SK-N-DZ (cell line): ENCODE results near the gene STRN3.
A peak's percentile ranks its signal among the peaks of the same experiment; 100 is the strongest.
"Not testable (repeated sequence)": the region's sequence is repeated elsewhere in the genome, so short reads cannot be mapped to it uniquely, and the experiment has no call there.

ENCODE experiments used
- DNase-seq: peaks from one replicate; pipeline ENCODE4 v3.0.0-alpha.2; 2015; ENCODE audit warnings: low spot score

Gene STRN3

DNA sequence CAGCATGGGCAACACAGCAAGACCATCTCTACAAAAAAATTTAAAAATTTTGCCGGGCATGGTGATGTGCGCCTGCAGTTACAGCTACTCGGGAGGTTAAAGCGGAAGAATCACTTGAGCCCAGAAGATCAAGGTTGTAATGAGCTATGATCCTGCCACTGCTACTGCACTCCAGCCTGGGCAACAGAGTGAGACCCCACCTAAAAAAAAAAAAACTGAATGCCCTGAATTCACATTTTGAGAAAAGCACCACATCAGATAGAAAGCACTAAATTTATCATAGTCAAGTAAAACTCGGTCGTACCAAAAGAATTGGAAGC is 24.9 kb downstream of the STRN3 start:
- no peak for DNase-seq

DNA sequence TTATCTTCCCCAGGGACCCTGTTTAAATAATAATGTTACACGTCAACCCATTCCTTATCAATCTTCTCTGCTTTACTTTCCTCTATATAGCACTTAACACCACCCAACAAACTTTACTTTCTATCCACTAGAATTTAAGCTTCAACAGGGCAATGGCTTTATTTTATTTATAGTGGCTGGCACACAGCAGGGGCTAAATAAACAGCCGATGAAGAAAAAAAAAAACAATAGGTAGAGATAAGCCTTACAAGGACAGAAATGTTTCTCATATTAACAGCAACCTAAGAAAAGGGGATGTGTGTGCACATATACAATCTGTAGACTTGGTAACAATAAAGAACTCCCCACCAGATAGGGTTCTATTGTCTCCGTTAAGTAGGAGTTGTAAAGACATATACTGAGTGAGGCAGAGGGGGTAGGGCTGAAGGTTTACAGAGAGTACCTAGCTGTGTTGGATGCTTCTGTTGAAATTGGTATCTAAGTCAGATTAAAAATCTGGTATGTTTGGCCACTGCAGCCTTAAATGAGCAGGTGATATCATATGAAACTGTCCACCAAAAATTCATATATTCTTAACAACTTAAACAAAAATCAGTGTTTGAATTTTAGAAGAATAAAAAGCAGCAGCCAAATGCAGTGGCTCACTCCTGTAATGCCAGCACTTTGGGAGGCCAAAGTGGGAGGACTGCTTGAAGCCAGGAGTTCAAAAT is 25.4 kb downstream of the STRN3 start:
- DNase-seq = no peak

DNA sequence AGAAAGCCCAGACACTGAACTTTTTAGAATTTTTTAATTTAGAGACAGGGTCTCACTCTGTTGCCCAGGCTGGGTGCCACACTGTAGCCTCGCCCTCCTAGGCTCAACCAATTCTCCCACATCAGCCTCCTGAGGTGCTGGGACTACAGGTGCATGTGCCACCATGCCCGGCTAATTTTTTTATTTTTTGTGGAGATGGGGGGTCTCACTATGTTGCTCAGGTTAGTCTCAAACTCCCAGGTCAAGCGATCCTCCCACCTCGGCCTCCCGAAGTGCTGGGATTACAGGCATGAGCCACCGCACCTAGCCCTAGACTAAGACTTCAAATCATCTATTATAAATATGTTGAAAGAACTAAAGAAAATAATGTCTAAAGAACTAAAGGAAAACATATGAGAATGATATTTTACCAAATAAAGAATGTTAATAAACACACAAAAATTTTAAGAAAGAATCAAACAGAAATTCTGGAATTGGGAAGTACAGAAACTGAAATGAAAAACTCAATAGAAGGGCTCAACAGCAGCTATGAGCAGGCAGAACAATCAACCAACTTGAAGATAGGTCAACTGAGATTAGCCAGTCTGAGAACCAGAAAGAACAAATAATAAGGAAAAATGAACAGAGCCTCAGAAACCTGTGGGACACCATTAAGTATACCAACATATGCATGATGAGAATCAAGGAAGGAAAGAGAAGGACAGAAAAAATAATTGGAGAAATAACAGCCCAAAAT is 27.0 kb downstream of the STRN3 start:
- DNase-seq = no peak

DNA sequence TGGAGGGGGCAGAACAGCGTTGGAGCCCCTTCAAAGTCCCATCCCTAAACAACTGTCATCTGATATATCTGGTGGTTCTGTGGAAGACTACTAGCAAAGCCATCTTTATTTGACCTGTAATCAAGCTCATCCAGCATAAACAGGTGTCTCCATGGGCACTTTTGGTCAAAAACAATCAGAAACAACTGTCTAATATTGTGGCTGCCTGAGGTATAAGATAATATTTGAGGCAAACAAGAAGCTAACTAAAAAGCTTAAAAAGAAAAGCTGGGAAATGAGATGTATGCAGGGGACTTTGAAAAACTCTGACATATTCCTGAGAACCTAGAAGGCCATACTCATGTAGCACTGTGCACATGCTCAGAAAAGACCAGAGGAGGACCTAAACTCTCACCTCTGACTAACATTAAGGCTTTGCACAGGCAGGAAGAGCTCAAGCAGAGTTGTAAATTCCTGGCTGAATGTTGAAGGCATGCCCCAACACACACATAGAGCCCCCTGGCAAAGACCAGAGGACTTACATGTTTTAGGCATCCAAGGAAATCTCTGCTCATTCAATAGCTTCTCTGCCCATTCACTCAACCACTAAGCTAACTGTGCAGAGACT is 28.0 kb downstream of the STRN3 start:
- no peak for DNase-seq

DNA sequence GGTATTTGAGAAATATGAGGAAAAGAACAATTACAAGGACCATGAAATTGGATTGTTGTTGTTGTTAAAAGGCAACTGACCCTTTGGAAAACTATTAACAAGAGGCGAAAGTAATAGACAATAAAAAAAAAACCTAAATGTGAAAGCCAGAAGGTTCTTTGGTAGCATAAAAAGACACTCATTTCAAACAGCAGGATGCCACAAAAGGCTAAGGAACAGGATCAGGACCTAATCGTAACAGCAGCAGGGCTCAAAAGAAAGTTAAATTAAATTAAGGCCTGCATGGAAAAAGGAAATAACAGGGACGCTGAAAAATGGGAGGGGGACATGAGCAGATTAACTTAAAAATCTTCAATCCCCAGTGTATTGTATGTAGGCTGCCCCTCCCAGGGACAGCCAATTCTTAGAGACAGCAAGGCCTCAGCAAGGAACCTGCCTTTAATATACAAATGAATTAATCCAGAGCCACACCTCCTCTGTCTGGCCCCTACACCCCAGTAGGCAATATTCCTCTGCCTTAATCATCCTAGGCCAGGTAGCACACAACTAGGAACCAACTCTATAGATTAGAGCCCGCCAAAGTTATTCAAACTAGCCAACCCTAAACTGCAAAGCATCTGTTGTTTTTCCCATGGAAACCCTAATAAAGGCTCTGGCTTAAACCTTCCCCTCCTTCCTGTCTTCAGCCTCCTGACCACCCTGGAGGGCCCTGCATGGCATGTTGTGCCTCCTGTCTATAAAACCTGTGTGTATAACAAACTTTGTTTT is 29.1 kb downstream of the STRN3 start:
- DNase-seq = peak; percentile 11

DNA sequence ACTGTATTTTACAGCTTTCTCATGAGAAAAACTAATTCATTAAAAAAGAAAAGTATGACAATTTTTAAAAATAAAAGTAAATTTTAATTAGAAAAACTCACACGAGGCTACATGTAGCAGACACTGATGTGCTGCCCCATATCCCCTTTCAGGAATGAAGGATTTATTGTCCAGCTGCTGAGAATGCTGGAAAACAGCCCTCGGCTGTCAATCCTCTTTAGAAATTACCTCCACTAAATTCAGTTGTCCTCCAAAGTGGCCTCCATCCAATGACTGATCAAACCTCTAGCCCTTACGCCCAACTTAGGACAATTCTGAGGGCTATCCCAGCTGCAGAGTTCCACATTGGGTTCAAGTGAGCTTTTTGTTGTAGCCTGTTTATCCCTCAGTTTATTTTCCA is 30.5 kb downstream of the STRN3 start:
- peak; percentile 6 for DNase-seq

DNA sequence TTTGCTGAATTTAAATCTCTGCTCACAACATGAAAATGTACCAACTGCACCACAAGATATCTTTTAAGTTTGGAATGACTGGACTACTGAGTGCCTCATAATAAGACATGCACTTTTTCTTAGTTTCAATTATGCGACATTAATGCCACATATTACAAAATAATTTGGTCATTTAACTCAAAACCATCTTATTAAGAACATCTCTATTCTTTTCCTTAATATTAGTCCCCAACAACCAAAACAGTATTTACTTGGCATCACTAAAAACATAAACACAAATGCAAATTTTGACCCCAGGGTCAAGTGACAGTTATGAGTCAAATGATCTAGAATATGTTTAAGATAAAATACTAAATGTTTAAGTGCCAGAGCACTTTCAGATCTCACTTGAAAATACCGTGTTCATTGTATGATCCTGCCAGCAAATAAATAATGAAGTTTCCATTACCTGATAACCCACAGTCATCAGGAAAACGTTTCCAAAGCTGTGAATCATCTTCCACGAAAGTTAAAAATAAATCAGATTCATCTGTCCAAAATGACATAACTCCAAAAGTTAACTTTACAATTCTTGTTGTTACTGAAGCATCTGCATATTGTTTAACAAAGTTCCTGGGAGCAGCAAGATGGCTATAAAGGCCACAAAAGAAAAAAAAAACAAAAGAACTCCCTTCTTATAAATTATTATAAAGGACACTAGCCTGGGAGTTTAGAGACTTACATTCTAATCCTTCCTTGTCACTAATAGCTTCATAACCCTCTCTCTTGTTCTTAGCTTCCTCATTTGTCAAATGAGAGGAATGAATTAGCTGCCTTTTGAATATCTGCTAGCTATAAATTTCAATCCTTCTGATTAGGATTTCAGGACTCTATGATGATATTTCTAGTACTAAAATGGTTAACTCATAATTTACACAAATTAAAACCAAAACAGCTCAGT is 31.2 kb downstream of the STRN3 start:
- no peak for DNase-seq

DNA sequence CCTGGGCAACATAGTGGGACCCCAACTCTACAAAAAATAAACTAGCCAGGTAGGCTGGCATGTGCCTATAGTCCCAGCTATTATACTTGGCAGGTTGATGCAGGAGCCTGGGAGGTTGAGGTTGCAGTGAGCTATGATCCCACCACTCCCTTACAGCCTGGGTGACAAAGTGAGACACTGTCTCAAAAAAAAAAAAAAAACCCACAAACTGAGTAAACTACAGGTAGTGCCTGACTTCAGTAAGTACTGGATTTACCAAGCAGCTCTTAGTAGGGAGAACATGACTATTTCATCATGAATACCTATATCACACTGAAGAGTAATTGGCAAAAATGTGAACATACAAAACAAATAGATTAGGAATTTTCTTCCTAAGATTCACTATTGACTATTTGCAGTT is 33.1 kb downstream of the STRN3 start:
- no peak for DNase-seq

DNA sequence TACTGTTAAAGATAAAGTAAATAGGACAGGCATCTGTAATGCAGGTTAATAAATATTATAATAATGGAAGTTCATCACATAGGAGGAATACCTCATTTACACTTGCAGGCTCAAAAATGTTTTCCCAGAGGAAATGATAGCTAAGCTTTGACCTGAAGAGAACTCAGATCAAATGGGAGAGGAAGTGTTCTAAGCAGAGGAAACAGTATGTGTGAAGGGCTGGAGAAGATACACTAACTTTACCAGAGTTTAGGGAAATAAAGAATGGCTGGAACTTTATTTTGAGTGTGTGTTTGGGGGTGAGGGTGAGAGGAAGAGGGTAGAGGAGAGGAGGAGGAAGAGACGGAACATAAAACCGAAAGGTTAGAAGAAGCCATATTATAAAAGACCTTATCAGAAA is 34.8 kb downstream of the STRN3 start:
- DNase-seq = no peak

DNA sequence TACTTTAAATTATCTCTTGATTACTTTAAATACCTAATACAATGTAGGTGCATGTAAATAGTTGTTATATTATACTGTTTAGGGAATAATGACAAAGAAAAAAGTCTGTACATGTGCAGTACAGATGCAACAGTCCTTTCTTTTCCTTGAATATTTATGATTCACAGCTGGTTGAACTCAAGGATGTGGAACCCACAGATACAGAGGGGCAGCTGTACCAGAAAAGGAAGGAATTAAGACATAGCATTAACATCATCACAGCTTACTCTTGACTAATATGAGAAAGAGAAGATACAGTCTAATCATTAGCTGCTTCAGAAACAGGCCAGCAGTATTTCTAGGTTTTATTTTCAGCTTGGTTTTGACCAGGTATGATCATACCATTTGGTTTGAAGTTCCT is 35.4 kb downstream of the STRN3 start:
- DNase-seq = no peak

DNA sequence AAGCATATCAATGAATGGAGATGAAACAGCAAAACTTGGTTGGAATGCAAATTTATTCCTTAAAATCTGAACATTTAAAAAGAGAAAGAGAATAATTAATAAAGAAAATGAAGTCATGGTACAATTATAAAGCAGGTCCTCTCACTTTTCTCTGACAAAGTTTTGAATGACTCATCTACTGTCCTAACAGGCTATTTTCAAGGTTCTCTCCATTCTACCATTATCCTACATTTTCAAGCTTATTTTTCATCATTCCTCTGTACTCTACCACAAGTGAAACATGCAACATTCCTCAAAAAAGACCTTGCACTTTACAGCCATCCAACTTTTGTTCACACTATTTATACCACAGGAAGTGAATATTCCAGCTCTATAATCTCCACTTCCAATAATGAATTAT is 37.7 kb downstream of the STRN3 start:
- no peak for DNase-seq

DNA sequence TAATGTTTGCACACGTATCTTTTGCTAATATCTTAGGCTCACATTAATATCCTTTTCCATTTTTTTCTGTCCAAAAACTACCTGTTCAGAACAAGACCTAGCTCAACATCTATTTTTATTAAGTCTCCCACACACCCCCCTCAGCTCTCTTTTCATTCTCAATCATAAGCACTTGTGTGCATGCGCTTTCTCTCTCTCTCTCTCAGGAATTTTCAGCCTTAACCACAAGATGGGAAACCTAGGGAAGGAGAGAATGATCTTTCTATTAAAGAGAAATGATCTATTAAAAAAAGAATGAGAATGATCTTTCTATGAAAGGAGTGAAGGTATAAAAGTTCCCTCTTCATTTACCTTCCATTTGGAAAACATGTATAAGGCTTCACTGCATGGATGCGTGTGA is 40.4 kb downstream of the STRN3 start:
- DNase-seq = no peak

DNA sequence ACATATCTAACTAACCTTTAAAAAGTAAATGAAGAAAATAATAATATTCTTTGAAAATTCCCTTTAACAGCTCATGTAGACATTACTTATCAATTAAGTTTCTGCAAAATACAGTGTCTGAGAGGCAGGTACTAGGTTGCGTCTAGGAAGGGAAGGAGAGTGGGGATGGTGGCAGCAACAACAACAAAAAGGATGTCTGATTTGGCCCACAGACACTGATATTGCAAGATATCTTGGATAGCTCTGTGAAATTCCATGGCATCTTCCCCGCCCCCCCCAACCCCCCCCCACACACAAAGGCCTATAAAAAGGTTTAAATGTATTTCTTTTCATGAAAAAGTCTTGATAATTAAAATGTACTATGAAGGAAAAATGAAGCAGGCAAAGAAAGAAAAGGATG is 42.3 kb downstream of the STRN3 start:
- no peak for DNase-seq

DNA sequence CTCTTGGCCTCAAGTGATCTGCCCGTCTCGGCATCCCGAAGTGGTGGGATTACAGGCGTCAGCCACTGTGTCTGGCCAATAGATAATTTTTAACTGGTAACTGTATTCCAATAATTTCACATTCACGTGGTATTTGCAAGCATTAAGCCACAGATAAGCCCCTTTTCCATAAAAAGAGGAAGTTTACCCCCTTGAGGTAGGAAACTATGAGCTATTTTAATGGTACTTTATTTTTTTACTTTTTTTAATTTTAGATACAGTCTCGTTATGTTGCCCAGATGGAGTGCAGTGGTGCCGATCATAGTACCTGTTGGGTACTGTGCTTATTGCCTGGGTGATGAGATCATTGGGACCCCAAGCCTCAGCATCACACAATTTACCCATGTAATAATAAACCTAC is 43.6 kb downstream of the STRN3 start:
- DNase-seq = no peak

DNA sequence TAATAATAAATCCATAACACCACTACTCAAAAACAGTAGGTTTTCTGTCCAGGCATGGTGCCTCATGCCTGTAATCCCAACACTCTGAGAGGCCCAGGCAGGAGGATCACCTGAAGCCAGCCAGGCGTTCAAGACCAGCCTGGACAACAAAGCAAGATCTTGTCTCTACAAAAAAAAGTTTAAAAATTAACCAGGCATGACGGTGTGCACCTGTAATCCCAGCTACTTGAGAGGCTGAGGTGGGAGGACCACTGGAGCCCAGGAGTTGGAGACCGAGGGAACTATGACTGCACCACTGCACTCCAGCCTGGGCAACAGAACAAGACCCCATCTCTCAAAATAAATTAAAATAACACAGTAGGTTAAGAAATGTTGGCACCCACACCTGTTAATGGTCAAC is 45.2 kb downstream of the STRN3 start:
- no peak for DNase-seq

DNA sequence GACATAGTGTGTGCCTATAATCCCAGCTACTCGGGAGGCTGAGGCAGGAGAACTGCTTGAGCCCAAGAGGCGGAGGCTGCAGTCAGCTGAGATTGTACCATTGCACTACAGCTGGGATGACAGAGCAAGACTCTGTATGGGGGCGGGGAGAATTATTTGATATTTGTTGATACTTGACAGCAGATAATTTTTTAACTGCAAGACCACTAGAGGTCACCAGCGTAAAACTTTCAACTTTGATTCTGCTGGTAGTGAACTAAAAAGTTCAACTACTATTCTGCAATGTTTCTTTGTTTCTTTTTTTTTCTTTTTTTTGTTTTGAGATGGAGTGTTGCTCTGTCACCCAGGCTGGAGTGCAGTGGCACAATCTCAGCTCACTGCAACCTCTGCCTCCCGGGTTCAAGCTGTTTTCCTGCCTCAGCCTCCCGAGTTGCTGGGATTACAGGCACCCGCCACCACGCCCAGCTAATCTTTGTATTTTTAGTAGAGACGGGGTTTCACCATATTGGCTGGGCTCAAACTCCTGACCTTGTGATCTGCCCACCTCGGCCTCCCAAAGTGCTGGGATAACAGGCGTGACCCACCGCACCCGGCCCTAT is 46.0 kb downstream of the STRN3 start:
- DNase-seq = peak; percentile 50

DNA sequence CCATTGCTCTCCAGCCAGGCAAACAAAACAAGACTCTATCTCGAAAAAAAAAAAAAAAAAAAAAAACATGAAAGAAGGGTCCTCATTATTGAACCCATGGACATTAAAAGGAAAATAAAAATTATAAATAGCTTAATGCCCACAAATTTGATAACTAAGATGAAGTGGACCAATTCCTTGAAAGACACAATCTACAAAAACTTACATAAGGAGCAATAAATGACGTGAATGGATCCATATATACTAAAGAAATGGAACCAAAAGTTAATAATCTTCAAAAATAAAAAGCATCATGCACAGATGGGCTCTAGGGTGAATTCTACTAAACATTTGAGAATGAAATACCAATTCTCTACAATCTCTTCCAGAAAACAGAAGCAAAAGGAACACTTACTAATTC is 48.4 kb downstream of the STRN3 start:
- no peak for DNase-seq

DNA sequence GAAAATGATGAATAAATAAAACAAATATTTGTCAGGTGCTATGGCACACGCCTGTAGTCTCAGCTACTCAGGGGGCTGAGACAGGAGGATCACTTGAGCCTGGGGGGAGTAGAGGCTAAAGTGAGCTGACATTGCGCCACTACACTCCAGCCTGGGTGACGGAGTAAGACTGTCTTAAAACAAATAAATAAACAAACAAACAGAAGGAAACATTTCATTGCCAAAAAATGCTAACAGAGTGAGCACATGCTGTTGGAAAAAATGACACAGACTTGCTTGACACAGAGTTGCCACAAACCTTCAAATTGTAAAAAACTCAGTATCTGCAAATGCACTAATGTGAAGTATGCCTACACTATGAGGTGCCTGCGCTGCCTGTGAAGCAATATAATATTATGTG is 51.6 kb downstream of the STRN3 start:
- DNase-seq = no peak

DNA sequence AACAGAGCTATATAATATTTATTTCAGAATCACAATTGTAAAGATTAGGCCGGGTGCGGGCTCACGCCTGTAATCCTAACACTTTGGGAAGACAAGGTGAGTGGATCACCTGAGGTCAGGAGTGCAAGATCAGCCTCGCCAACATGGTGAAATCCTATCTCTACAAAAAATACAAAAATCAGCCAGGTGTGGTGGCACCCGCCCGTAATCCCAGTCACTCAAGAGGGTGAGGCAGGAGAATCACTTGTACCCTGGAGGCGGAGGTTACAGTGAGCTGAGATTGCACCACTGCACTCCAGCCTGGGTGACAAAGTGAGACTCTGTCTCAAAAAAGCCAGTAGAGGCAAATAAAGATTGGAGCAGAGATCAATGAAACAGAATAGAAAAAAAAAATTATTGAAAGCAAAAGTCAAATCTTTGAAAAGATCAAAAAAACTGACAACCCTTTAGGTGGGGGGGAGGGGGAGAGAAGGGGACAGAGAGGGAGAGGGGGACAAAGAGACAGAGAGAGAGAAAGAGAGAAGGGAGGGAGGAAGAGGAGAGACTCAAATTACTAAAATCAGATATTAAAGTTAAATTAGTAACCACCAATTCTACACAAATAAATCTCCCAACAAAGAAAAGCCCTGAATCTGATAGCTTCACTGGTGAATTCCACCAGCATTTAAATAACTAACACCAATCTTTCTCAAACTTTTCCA is 53.1 kb downstream of the STRN3 start:
- DNase-seq = no peak

DNA sequence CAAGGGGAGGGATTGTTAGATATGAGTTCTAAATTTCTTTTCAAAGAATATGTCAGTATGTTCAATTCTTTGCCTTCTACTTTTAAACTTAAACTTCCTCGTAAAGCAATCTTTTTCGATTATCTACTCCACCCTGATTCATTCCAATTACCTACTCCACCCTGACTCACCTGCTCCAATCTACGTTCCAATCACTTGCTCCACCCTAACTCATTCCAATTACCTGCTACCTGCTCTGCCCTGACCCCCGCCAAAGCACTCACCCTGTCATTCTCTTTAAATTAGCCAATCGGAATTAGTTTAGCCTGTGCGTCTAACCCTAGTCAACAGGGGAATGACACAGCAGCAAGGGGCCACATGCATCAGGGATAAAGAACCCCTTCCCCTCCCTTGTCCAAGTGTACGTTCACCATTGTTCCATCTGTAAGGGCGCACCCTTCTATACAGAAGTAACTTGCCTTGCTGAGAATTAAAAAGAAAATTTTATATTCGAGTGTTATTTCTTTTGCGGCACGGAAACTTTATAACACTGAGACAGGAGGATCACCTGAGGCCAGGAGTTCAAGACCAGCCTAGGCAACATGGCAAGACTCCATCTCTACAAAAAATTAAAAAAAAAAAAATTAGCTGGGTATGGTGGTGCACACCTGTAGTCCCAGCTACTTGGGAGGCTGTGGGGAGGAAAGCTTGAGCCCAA is 54.0 kb downstream of the STRN3 start:
- DNase-seq = not testable (repeated sequence)
